GM12878 (cell line): ENCODE data around the gene PRRX1.

Source experiments
- CEBPB ChIP-seq, 2 experiments: fragments of 150-350 bp in 1 of 2; IDR thresholded peaks; 2 replicates each; pipeline ENCODE4 v1.6.1; 2012 to 2014; ENCODE audit warnings: low read depth in 2 of 2, low read length in 2 of 2, borderline replicate concordance in 1 of 2, inconsistent platforms in 1 of 2
- CREB1 ChIP-seq: IDR thresholded peaks from 2 replicates; pipeline ENCODE4 v1.6.1; 2012; ENCODE audit warnings: low read depth, mild to moderate bottlenecking, inconsistent platforms
- CTCF ChIP-seq, 3 experiments: IDR thresholded peaks in 2 of 3; conservative IDR thresholded peaks in 1 of 3; 2 replicates each; pipeline ENCODE4 v1.5.1; 2011; ENCODE audit warnings: low read depth in 3 of 3, low read length in 3 of 3, mild to moderate bottlenecking in 3 of 3, control low read depth in 2 of 3, moderate library complexity in 2 of 3, inconsistent platforms in 1 of 3, mixed read lengths in 1 of 3; ENCODE audit not compliant: control insufficient read depth in 2 of 3, insufficient read depth in 1 of 3; ENCODE audit errors: extremely low read depth in 1 of 3
- KDM1A ChIP-seq: fragments of 200-600 bp; sonication (generic); IDR thresholded peaks from 2 replicates; pipeline ENCODE4 v1.6.1; 2016; ENCODE audit warnings: borderline replicate concordance
- POLR2A ChIP-seq: IDR thresholded peaks from 2 replicates; pipeline ENCODE4 v1.6.1; 2011; ENCODE audit warnings: low read depth, mild to moderate bottlenecking, low read length
- POLR2AphosphoS5 ChIP-seq: IDR thresholded peaks from 2 replicates; pipeline ENCODE4 v1.6.1; 2011; ENCODE audit warnings: mild to moderate bottlenecking, low read length, inconsistent platforms
- SIX5 ChIP-seq: IDR thresholded peaks from 2 replicates; pipeline ENCODE4 v1.6.1; 2011; ENCODE audit warnings: mild to moderate bottlenecking, low read depth, low read length, moderate library complexity; ENCODE audit not compliant: severe bottlenecking

GRCh38 chr1:170721621-170722020 is 57.7 kb downstream of the PRRX1 start:
- no peak for TF ChIP-seq CREB1
- TF ChIP-seq SIX5: no peak
- no peak for TF ChIP-seq KDM1A
- TF ChIP-seq CTCF (IDR thresholded peaks at IDR 0.05 in 2 of 3, conservative IDR thresholded peaks at IDR 0.05 in 1 of 3; ENCODE audit: control insufficient read depth in 2 of 3, extremely low read depth in 1 of 3, insufficient read depth in 1 of 3, low read depth in 3 of 3, low read length in 3 of 3): no peak
- TF ChIP-seq CEBPB (IDR thresholded peaks at IDR 0.05; ENCODE audit: borderline replicate concordance in 1 of 2, low read depth in 2 of 2, low read length in 2 of 2): no peak
- no peak for TF ChIP-seq POLR2AphosphoS5
- no peak for TF ChIP-seq POLR2A
